ENCODE data around the gene PROSER1.

The PROSER1 gene

DNA sequence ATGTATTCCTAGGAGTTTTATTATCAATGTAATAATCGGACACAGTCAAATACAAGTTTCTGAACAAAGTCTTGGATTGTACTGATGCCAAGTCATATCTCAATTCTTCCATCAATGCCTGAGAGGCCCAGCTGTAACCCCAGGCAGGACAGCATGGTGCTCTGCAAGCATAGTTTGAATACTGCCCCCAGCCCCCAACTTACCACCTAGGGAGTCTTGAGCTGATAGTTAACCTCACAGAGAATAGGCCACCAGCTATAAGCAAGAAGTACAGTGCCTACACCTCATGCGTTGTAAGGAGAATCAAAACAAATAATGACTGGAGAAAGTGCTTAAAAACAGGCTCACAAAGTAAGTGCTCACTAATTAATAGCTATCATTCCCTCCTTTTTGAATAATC, 2.7 kb downstream of the PROSER1 start:
- Histone ChIP-seq H3K4me2 (ENCODE audit: low read length) (peak overlapping the region; percentile 91), H3K27me3 (ENCODE audit: control insufficient read depth, insufficient read depth, low read length) (no peaks in the 10 kb centered on the region), H3K4me3 (ENCODE audit: low read depth, low read length) (no peak overlapping the region), H3K9me3 (ENCODE audit: control insufficient read depth, low read length) (no peaks in the 10 kb centered on the region), H3K79me2 (peaks cover 7% of the 10 kb centered on the region), H3K27ac (no peak overlapping the region), H3K4me1 (no peaks in the 10 kb centered on the region), H3K36me3 (ENCODE audit: control insufficient read depth, insufficient read depth, low read length) (no peaks in the 10 kb centered on the region), H3K9ac (no peak overlapping the region), H2AFZ (no peak overlapping the region)
- TF ChIP-seq CTCF (IDR thresholded peaks at IDR 0.05): no peak

- no peaks in the 10 kb centered on the region for H3K36me3 ChIP-seq (ENCODE audit: control insufficient read depth, insufficient read depth, low read length)
- H3K27me3 ChIP-seq (ENCODE audit: control insufficient read depth, insufficient read depth, low read length): no peaks in the 10 kb centered on the region
- H3K4me2 ChIP-seq (ENCODE audit: low read length): no peak overlapping the region
- no peak overlapping the region for H3K27ac ChIP-seq
- H3K4me1 ChIP-seq: no peaks in the 10 kb centered on the region
- H3K9me3 ChIP-seq (ENCODE audit: control insufficient read depth, low read length): no peaks in the 10 kb centered on the region
- H3K4me3 ChIP-seq (ENCODE audit: low read depth, low read length): no peak overlapping the region
- H3K79me2 ChIP-seq: peaks cover 7% of the 10 kb centered on the region
- TF ChIP-seq CTCF (IDR thresholded peaks at IDR 0.05): no peak
- H2AFZ ChIP-seq: no peak overlapping the region
- no peak overlapping the region for H3K9ac ChIP-seq
Observed at GRCh38 chr13:39034085-39034484, 3.8 kb downstream of the PROSER1 start.

- Histone ChIP-seq H3K4me3 (ENCODE audit: low read depth, low read length) (no peak overlapping the region), H3K27ac (no peak overlapping the region), H3K79me2 (peaks cover 7% of the 10 kb centered on the region), H2AFZ (no peak overlapping the region), H3K4me1 (no peaks in the 10 kb centered on the region), H3K9me3 (ENCODE audit: control insufficient read depth, low read length) (no peaks in the 10 kb centered on the region), H3K27me3 (ENCODE audit: control insufficient read depth, insufficient read depth, low read length) (no peaks in the 10 kb centered on the region), H3K9ac (no peak overlapping the region), H3K36me3 (ENCODE audit: control insufficient read depth, insufficient read depth, low read length) (no peaks in the 10 kb centered on the region), H3K4me2 (ENCODE audit: low read length) (no peak overlapping the region)
- no peak for TF ChIP-seq CTCF (IDR thresholded peaks at IDR 0.05)
Observed at GRCh38 chr13:39032150-39032549, 5.7 kb downstream of the PROSER1 start.

DNA sequence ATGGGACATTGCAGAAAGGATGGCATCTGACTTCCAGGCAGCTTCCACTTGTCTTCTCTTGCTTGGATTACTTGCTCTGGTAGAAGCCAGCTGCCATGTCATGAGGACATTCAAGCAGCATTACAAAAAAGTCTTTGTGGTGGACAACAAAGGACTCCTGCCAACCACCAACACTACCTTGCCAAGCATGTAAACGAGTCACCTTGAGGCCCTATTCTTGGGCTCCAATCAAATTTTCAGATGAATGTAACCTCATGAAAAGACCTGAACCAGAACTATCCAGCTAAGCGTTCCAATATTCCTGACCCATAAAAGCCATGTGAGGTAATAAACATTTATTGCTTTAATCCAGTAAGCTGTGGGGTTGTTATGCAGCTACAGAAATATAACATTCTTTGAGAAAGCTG, 12.5 kb downstream of the PROSER1 start:
- no peaks in the 10 kb centered on the region for H3K9me3 ChIP-seq (ENCODE audit: control insufficient read depth, low read length)
- no peaks in the 10 kb centered on the region for H3K36me3 ChIP-seq (ENCODE audit: control insufficient read depth, insufficient read depth, low read length)
- H3K9ac ChIP-seq: no peak overlapping the region
- no peaks in the 10 kb centered on the region for H3K27me3 ChIP-seq (ENCODE audit: control insufficient read depth, insufficient read depth, low read length)
- H3K4me3 ChIP-seq (ENCODE audit: low read depth, low read length): no peak overlapping the region
- H3K79me2 ChIP-seq: no peaks in the 10 kb centered on the region
- no peak for TF ChIP-seq CTCF (IDR thresholded peaks at IDR 0.05)
- no peak overlapping the region for H3K27ac ChIP-seq
- no peaks in the 10 kb centered on the region for H3K4me1 ChIP-seq
- H3K4me2 ChIP-seq (ENCODE audit: low read length): no peak overlapping the region
- H2AFZ ChIP-seq: no peak overlapping the region

DNA sequence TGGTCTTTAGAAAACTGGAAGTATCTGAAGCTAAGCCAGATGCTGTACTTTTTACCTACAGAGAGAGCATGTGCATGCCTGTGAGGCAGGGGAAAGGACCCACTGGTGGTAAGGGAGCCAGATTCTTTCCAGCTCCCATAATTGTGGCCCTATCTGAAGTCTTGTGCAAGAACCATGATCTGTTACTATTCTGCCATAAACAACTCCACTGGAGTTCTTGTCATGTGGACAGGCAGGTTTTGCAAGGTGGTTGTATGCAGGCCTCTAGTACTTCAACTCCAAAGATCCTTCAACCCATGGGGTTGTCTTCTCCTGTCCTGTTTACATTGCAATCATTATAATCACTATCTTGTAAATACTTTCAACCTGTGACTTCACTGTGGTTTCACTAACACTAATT, 14.1 kb downstream of the PROSER1 start:
- Histone ChIP-seq H3K4me3 (ENCODE audit: low read depth, low read length) (no peak overlapping the region), H3K9me3 (ENCODE audit: control insufficient read depth, low read length) (no peaks in the 10 kb centered on the region), H2AFZ (no peak overlapping the region), H3K27ac (no peak overlapping the region), H3K4me2 (ENCODE audit: low read length) (no peak overlapping the region), H3K36me3 (ENCODE audit: control insufficient read depth, insufficient read depth, low read length) (no peaks in the 10 kb centered on the region), H3K4me1 (no peaks in the 10 kb centered on the region), H3K9ac (no peak overlapping the region), H3K27me3 (ENCODE audit: control insufficient read depth, insufficient read depth, low read length) (no peaks in the 10 kb centered on the region), H3K79me2 (no peaks in the 10 kb centered on the region)
- TF ChIP-seq CTCF (IDR thresholded peaks at IDR 0.05): no peak
